GM12864 (cell line): ENCODE results near the gene DEPDC4.
"Not testable (repeated sequence)": the region's sequence is repeated elsewhere in the genome, so short reads cannot be mapped to it uniquely, and the experiment has no call there.

Experiments used
- DNase-seq: peaks from one replicate; pipeline ENCODE4 v3.0.0-alpha.2; 2011; ENCODE audit warnings: low read depth
- H3K4me3 ChIP-seq: 2 replicates; pipeline ENCODE4 v1.5.1; 2011; ENCODE audit warnings: mild to moderate bottlenecking, low read depth, low read length, control low read depth
- CTCF ChIP-seq: IDR thresholded peaks from 2 replicates; pipeline ENCODE4 v1.5.1; 2011; ENCODE audit warnings: low read depth, mild to moderate bottlenecking, moderate library complexity, low read length, control low read depth, inconsistent platforms; ENCODE audit errors: missing control alignments

The DEPDC4 gene

DNA sequence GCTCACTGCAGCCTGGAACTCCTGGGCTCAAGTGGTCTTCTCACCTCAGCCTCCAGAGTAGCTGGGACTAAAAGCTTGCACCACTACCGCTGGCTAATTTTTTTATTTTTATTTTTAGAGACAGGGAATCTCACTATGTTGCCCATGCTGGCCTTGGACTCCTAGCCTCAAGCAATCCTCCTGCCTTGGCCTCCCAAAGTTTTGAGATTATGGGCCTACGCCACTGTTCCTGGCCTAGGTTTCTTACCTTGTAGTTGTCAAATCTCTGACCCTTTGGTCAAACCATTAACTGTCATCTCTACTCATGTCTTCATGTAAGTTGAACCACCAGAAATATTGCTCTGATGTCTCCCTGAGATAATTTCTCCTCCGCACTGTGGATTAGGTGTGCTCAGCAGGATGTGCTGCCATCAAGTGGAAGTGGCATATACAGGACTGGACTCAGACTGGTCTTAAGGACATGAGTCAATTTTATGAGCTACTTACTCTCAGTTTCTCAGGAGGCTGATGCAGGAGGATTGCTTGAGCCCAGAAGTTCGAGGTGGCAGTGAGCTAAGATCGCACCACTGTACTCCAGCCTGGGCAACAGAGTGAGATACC, 37.7 kb downstream of the DEPDC4 start:
- DNase-seq, result no peak
- no peak overlapping the region for H3K4me3 ChIP-seq
- no peak for TF ChIP-seq CTCF

DNA sequence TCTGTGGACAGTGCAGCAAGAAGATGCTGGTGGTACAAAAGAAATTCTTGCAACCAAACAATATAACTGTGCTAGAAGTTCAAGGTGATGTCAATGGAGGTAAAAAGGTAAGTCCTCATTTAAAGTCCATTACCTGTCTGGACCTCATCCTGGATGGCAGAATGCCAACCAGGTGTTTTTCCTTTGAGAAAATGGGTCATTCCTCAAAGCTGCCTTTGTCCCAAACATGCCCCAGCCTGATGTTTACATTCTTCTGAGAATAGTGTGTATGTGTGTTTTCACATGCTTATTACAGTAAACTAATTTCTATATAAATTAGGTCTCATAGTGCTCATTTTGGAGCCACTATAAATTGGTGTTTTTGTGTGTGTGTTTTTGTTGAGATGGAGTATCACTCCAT, 41.4 kb downstream of the DEPDC4 start:
- no peak for DNase-seq
- TF ChIP-seq CTCF, result no peak

DNA sequence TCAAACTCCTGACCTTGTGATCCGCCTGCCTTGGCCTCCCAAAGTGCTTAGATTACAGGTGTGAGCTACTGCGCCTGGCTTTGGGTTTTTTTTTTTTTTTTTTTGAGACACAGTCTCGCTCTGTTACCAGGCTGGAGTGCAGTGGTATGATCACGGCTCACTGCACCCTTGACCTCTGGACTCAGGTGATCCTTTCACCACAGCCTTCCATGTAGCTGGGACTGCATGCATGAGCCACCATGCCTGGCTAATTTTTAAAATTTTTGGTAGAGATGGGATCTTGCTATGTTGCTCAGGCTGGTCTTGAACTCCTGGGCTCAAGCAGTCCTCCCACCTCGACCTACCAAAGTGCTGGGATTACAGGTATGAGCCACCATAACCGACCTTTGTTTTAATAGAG, 44.7 kb downstream of the DEPDC4 start:
- not testable (repeated sequence) for DNase-seq, H3K4me3 ChIP-seq

More for the DNA sequence above, 41.4 kb downstream of the DEPDC4 start:
- no peak overlapping the region for H3K4me3 ChIP-seq

DNA sequence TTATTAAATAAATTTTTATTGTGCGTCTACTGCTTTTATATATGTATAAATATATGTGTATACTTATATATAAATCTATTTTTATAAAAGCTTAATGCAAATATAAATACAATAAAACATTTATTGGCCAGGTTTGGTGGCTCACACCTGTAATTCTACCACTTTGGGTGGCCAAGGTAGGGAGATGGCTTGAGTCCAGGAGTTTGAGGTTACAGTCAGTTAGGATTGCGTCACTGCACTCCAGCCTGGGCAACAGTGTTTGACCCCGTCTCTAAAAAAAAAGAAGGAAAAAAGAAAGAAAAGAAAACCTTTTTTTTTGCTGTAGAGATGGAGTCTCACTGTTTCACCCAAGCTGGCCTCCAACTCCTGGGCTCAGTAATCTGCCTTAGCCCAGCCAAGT, 45.4 kb downstream of the DEPDC4 start:
- TF ChIP-seq CTCF, result no peak
- H3K4me3 ChIP-seq, result no peak overlapping the region
- DNase-seq, result no peak

- DNase-seq, result no peak
- TF ChIP-seq CTCF, result no peak
- H3K4me3 ChIP-seq, result no peak overlapping the region
Observed at GRCh38 chr12:100219328-100220109, 47.4 kb downstream of the DEPDC4 start.

DNA sequence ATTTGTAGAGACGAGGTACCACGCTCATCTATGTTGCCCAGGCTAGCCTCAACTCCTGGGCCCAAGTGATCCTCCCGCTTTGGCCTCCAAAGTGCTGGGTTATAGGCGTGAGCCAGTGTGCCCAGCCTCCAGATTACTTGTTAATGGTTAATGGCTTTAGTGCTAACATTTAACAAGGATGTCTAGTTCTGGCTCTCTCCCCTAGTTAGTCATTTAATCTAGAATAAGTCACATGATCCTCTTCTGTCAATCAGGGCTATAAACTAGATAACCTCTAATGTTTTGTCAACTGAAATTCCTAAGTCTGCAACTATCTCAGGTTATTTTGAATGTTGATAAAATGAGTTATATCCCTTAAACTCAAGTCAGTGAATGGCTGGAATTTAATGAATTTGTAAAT, 50.5 kb downstream of the DEPDC4 start:
- no peak overlapping the region for H3K4me3 ChIP-seq
- no peak for DNase-seq
- no peak for TF ChIP-seq CTCF

DNA sequence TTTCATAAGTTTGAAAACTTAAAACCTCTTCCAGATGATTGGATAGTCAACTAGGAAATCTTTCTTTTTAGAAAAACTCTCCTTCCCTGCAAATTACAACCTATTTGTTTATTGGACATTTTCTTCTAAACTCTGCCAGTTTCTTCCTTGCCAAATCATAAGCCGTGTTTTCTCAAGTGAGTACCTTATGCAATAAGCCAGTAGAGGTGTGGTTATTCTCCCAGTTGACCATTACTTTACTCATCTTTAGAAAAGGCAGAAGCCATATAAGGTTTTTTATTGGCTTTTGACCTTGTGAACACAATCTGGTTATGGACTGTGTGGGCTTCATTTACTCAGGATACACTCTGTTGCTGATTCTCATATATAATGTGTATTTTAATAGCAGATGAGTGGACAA, 51.7 kb downstream of the DEPDC4 start:
- no peak for TF ChIP-seq CTCF
- H3K4me3 ChIP-seq, result no peak overlapping the region
- no peak for DNase-seq
